Liver (tissue), 9 donors: ENCODE data around the gene GSE1. TPM values are rescaled to one million over a fixed set of nuclear protein-coding genes. Genes with fewer than 3 reads are reported as not detected.

Source experiments
- DNase-seq: peaks from one replicate; pipeline ENCODE4 v3.0.0-alpha.2; 2017; ENCODE audit warnings: low spot score
- H3K27ac ChIP-seq, 2 donors: one replicate each; pipeline ENCODE4 v1.7.0; 2013; ENCODE audit warnings: inconsistent platforms in 2 of 2, low read length in 2 of 2, control low read depth in 1 of 2, low read depth in 1 of 2, mild to moderate bottlenecking in 1 of 2
- H3K27me3 ChIP-seq, 4 donors: one replicate each; pipeline versions ENCODE4 v1.6.1 to v1.7.0; 2013; ENCODE audit warnings: low read length in 3 of 4, inconsistent platforms in 1 of 4, mild to moderate bottlenecking in 1 of 4, moderate library complexity in 1 of 4; ENCODE audit not compliant: control insufficient read depth in 4 of 4, insufficient read depth in 4 of 4
- H3K36me3 ChIP-seq, 4 donors: one replicate each; pipeline versions ENCODE4 v1.6.1 to v1.7.0; 2013; ENCODE audit warnings: low read length in 3 of 4, mild to moderate bottlenecking in 3 of 4, low read depth in 1 of 4, moderate library complexity in 1 of 4; ENCODE audit not compliant: control insufficient read depth in 4 of 4, insufficient read depth in 3 of 4
- H3K4me1 ChIP-seq, 4 donors: one replicate each; pipeline versions ENCODE4 v1.6.1 to v1.7.0; 2013; ENCODE audit warnings: low read length in 3 of 4, mild to moderate bottlenecking in 3 of 4, moderate library complexity in 1 of 4; ENCODE audit not compliant: control insufficient read depth in 4 of 4, insufficient read depth in 4 of 4
- H3K4me3 ChIP-seq, 3 donors: one replicate each; pipeline versions ENCODE4 v1.6.1 to v1.7.0; 2013; ENCODE audit warnings: low read length in 3 of 3, control low read depth in 1 of 3, low read depth in 1 of 3, mild to moderate bottlenecking in 1 of 3
- H3K9ac ChIP-seq, 2 donors: one replicate each; pipeline ENCODE4 v1.7.0; 2013; ENCODE audit warnings: low read length in 2 of 2, mild to moderate bottlenecking in 2 of 2, moderate library complexity in 2 of 2, control low read depth in 1 of 2, low read depth in 1 of 2
- H3K9me3 ChIP-seq, 4 donors: one replicate each; pipeline versions ENCODE4 v1.6.1 to v1.7.0; 2013; ENCODE audit warnings: low read length in 3 of 4; ENCODE audit not compliant: control insufficient read depth in 4 of 4
- EGR1 ChIP-seq, 2 donors: IDR thresholded peaks; 2 replicates each; pipeline ENCODE4 v1.6.1; 2016 to 2018; ENCODE audit warnings: antibody characterized with exemption in 2 of 2, low read depth in 2 of 2
- FOXA2 ChIP-seq: IDR thresholded peaks from 2 replicates; pipeline ENCODE4 v1.6.1; 2016; ENCODE audit warnings: antibody characterized with exemption
- GABPA ChIP-seq, 2 donors: IDR thresholded peaks in 1 of 2; conservative IDR thresholded peaks in 1 of 2; 2 replicates each; pipeline ENCODE4 v1.6.1; 2016; ENCODE audit warnings: antibody characterized with exemption in 2 of 2, mild to moderate bottlenecking in 1 of 2, moderate library complexity in 1 of 2
- HNF4A ChIP-seq, 2 donors: conservative IDR thresholded peaks; 2 replicates each; pipeline ENCODE4 v1.6.1; 2016; ENCODE audit warnings: antibody characterized with exemption in 2 of 2, mild to moderate bottlenecking in 2 of 2
- HNF4G ChIP-seq: IDR thresholded peaks from 2 replicates; pipeline ENCODE4 v1.6.1; 2016; ENCODE audit warnings: antibody characterized with exemption
- JUND ChIP-seq, 2 donors: IDR thresholded peaks; 2 replicates each; pipeline ENCODE4 v1.6.1; 2016; ENCODE audit warnings: antibody characterized with exemption in 2 of 2
- NR2F2 ChIP-seq: IDR thresholded peaks from 2 replicates; pipeline ENCODE4 v1.6.1; 2016; ENCODE audit warnings: antibody characterized with exemption
- RAD21 ChIP-seq, 2 donors: IDR thresholded peaks; 2 replicates each; pipeline ENCODE4 v1.6.1; 2016; ENCODE audit warnings: antibody characterized with exemption in 2 of 2, mild to moderate bottlenecking in 2 of 2
- RXRA ChIP-seq, 2 donors: IDR thresholded peaks; 2 replicates each; pipeline ENCODE4 v1.6.1; 2017 to 2018; ENCODE audit warnings: antibody characterized with exemption in 2 of 2, mild to moderate bottlenecking in 1 of 2
- SP1 ChIP-seq: IDR thresholded peaks from 2 replicates; pipeline ENCODE4 v1.6.1; 2018; ENCODE audit warnings: antibody characterized with exemption, mild to moderate bottlenecking
- TAF1 ChIP-seq: conservative IDR thresholded peaks from 2 replicates; pipeline ENCODE4 v1.6.1; 2016; ENCODE audit warnings: antibody characterized with exemption, mild to moderate bottlenecking
- WGBS: extraction: QIAGEN DNeasy Blood & Tissue Kit; methylation state at CpG from one replicate; pipeline ENCODE4 v1.1.7; 2013; 5-methylcytosine and 5-hydroxymethylcytosine counted together
- polyA plus RNA-seq, 2 donors: library from polyadenylated mRNA; stranded (reverse) in 1 of 2; unstranded in 1 of 2; fragments of 200-250 nt in 1 of 2; fragments of >200 nt in 1 of 2; fragmentation: Nextera tagmentation in 1 of 2; extraction: Ambion mirVana in 1 of 2; gene quantifications; one replicate each; pipeline versions ENCODE4 v1.2.1 to v1.2.3, GENCODE V29; 2013 to 2015
- total RNA-seq, 2 donors: library from RNA; depleted of rRNA; stranded (reverse); fragments of >200 nt; gene quantifications; one replicate each; pipeline ENCODE4 v1.2.3, GENCODE V29; 2014
- TF ChIP-seq, protein P1 (sequence below): IDR thresholded peaks from 2 replicates; pipeline ENCODE4 v1.6.1; 2016; ENCODE audit warnings: antibody characterized with exemption, mild to moderate bottlenecking
- TF ChIP-seq, protein P2 (sequence below): fragments of 150-350 bp; IDR thresholded peaks from 2 replicates; pipeline ENCODE4 v1.5.1; 2017; ENCODE audit warnings: improper control_type of control experiment, low read depth, low read length; ENCODE audit not compliant: missing input control
- TF ChIP-seq, protein P3 (sequence below): IDR thresholded peaks from 2 replicates; pipeline ENCODE4 v1.6.1; 2016; ENCODE audit warnings: antibody characterized with exemption
- donor health status: healthy.
- donor health status: healthy.
- donor health status: healthy.
- donor health status: healthy.
- donor health status: healthy.

The GSE1 gene
- total and polyA plus RNA-seq, 4 donors: 9.9 to 37.7 (median 25.2) TPM

DNA sequence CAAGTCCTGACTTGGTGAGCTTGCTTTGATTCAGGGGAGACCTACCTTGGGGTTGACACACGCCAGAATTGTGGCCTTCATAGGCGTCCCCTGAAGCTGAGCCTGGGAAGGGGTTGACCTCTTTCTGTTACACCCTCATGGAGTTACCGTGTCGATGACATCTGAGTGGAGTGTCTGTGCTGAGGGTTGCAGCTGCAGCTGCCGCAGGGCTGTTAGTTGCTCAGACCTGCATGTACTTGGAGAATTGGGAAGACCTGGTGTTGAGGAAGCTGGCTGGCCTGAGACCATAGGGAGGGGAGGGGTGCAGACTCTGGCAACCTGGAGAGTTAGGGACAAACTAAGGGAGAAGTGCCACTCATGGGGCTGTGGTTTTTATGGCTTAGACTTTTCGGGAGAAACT is 9.6 kb downstream of the GSE1 start:
- H3K4me1 ChIP-seq: peaks cover 17 to 63% (median 32%) of the 10 kb centered on the region in 4 donors
- TF ChIP-seq JUND (IDR thresholded peaks at IDR 0.05) (no peak), TAF1 (no peak), SP1 (no peak), HNF4A (conservative IDR thresholded peaks at IDR 0.05) (no peak), FOXA2 (no peak), HNF4G (no peak), NR2F2 (no peak), RAD21 (IDR thresholded peaks at IDR 0.05) (no peak), EGR1 (IDR thresholded peaks at IDR 0.05; ENCODE audit: low read depth in 2 of 2) (no peak)
- TF ChIP-seq, protein P1, sequence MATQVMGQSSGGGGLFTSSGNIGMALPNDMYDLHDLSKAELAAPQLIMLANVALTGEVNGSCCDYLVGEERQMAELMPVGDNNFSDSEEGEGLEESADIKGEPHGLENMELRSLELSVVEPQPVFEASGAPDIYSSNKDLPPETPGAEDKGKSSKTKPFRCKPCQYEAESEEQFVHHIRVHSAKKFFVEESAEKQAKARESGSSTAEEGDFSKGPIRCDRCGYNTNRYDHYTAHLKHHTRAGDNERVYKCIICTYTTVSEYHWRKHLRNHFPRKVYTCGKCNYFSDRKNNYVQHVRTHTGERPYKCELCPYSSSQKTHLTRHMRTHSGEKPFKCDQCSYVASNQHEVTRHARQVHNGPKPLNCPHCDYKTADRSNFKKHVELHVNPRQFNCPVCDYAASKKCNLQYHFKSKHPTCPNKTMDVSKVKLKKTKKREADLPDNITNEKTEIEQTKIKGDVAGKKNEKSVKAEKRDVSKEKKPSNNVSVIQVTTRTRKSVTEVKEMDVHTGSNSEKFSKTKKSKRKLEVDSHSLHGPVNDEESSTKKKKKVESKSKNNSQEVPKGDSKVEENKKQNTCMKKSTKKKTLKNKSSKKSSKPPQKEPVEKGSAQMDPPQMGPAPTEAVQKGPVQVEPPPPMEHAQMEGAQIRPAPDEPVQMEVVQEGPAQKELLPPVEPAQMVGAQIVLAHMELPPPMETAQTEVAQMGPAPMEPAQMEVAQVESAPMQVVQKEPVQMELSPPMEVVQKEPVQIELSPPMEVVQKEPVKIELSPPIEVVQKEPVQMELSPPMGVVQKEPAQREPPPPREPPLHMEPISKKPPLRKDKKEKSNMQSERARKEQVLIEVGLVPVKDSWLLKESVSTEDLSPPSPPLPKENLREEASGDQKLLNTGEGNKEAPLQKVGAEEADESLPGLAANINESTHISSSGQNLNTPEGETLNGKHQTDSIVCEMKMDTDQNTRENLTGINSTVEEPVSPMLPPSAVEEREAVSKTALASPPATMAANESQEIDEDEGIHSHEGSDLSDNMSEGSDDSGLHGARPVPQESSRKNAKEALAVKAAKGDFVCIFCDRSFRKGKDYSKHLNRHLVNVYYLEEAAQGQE: no peak
- TF ChIP-seq, protein P2, sequence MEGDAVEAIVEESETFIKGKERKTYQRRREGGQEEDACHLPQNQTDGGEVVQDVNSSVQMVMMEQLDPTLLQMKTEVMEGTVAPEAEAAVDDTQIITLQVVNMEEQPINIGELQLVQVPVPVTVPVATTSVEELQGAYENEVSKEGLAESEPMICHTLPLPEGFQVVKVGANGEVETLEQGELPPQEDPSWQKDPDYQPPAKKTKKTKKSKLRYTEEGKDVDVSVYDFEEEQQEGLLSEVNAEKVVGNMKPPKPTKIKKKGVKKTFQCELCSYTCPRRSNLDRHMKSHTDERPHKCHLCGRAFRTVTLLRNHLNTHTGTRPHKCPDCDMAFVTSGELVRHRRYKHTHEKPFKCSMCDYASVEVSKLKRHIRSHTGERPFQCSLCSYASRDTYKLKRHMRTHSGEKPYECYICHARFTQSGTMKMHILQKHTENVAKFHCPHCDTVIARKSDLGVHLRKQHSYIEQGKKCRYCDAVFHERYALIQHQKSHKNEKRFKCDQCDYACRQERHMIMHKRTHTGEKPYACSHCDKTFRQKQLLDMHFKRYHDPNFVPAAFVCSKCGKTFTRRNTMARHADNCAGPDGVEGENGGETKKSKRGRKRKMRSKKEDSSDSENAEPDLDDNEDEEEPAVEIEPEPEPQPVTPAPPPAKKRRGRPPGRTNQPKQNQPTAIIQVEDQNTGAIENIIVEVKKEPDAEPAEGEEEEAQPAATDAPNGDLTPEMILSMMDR: no peak
- no peak for DNase-seq

DNA sequence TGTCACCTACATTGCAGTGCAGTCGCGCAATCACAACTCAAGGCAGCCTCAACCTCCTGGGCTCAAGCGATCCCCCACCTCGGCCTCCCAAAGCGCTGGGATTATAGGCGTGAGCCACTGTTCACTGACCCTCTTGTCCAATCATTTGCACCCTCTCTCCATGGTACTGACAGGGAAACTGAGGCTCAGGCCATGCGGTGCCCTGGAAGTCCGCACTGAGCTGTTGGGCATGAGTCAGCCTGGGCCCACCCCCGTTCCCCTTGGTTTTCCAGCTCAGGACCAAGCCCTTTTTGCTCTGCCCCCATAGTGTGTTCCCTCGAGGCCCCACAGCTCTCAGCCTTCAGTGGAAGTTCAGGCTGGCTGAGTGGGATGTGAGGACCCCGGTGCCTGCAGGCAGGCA is 10.1 kb downstream of the GSE1 start:
- Histone ChIP-seq H3K27ac (no peak overlapping the region), H3K9ac (no peak overlapping the region), H3K27me3 (no peaks in the 10 kb centered on the region), H3K4me1 (peaks cover 17 to 63% (median 34%) of the 10 kb centered on the region in 4 donors), H3K36me3 (no peaks in the 10 kb centered on the region), H3K4me3 (no peak overlapping the region), H3K9me3 (no peaks in the 10 kb centered on the region)
- DNase-seq: no peak
- WGBS: 97% methylated on average over 11 of the region's 11 CpGs
- no peak for TF ChIP-seq SP1
- no peak for TF ChIP-seq GABPA (IDR thresholded peaks at IDR 0.05 in 1 of 2, conservative IDR thresholded peaks at IDR 0.05 in 1 of 2)
- TF ChIP-seq RXRA (IDR thresholded peaks at IDR 0.05): no peak
- TF ChIP-seq, protein P1: no peak
- TF ChIP-seq HNF4G: no peak
- no peak for TF ChIP-seq HNF4A (conservative IDR thresholded peaks at IDR 0.05)
- TF ChIP-seq RAD21 (IDR thresholded peaks at IDR 0.05): no peak
- TF ChIP-seq, protein P3, sequence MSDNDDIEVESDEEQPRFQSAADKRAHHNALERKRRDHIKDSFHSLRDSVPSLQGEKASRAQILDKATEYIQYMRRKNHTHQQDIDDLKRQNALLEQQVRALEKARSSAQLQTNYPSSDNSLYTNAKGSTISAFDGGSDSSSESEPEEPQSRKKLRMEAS: no peak

More for the DNA sequence above, 9.6 kb downstream of the GSE1 start:
- H3K36me3 ChIP-seq: no peaks in the 10 kb centered on the region
- H3K9ac ChIP-seq: no peak overlapping the region
- no peaks in the 10 kb centered on the region for H3K27me3 ChIP-seq
- H3K4me3 ChIP-seq: no peak overlapping the region
- H3K9me3 ChIP-seq: no peaks in the 10 kb centered on the region
- H3K27ac ChIP-seq: no peak overlapping the region
- WGBS: 82% methylated on average over 6 of the region's 6 CpGs
